ENCODE data around the gene PPP2R3C.
"Not testable (repeated sequence)": the region's sequence is repeated elsewhere in the genome, so short reads cannot be mapped to it uniquely, and the experiment has no call there.

Gene PPP2R3C

DNA sequence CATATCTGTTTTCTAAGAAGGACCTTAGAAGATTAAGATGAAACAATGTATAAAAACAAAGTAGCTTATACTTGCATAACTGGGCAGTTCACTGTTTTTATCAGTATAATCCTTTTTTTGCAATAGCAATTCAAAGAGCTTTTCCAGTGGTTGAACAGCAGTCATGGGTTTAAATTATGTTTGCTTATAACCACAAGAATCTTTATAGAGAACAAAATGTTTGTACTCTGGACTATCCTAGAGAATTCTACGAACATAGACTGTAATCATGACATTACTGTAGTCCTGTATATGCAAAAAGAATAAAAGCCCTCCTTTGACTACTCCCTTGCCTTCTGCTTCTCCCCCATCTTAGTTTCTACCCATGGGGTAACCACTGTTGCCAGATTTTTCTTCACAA lies 70.0 kb downstream of the PPP2R3C start:
- DNase-seq = no peak
- TF ChIP-seq POLR2A (IDR thresholded peaks at IDR 0.05; ENCODE audit: low read length) (no peak), GATA1 (IDR thresholded peaks at IDR 0.05; ENCODE audit: low read depth, low read length) (no peak)

DNA sequence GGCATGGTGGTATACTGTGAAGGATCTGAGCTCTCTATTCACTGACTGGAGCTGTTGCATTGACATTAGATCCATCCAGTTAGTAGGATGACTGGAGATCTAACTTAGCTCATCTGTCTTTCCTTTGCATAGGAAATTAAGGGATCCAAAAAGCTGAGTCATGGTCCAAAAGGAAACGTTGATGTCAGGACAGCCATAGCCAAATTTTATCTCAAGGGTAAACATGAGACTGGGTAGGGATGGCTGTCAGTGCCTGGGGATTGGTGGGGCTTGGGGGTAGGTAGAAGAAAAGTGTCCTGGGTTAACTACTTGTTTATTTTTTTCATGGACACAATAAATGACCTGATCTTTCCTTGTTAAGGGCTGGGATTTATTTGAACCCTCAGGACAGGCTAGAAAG lies 71.1 kb downstream of the PPP2R3C start:
- TF ChIP-seq POLR2A (IDR thresholded peaks at IDR 0.05; ENCODE audit: low read length) (no peak), GATA1 (IDR thresholded peaks at IDR 0.05; ENCODE audit: low read depth, low read length) (no peak)
- peak; percentile 60 to 79 for DNase-seq

DNA sequence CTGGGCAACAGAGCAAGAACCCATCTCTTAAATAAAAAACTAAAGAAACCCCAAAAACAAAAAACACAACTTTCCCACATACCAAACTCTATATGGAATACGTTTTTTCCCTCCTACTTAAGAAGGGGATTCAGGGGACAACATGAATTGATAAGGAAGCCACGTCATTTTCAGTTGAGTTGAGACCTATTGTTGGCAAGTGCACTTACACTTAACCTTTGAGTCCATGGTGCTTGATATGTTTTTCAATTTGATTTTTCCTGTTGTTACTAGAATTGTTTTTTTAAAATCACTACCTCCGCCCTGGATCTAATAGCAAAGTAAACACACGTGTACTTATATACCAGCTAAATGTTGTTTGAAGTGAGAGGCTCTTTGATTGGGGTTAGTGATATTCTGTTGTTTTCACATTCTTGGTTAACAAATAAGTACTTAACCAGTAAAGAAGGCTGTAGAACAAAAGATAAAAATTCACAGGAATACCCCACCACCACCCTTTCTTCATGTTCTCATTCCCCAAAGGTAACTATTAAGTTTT lies 73.7 kb downstream of the PPP2R3C start:
- no peak for TF ChIP-seq POLR2A (IDR thresholded peaks at IDR 0.05; ENCODE audit: low read length)
- TF ChIP-seq GATA1 (IDR thresholded peaks at IDR 0.05; ENCODE audit: low read depth, low read length) = no peak
- peak in 1 of 2 experiments; percentile 33 for DNase-seq

DNA sequence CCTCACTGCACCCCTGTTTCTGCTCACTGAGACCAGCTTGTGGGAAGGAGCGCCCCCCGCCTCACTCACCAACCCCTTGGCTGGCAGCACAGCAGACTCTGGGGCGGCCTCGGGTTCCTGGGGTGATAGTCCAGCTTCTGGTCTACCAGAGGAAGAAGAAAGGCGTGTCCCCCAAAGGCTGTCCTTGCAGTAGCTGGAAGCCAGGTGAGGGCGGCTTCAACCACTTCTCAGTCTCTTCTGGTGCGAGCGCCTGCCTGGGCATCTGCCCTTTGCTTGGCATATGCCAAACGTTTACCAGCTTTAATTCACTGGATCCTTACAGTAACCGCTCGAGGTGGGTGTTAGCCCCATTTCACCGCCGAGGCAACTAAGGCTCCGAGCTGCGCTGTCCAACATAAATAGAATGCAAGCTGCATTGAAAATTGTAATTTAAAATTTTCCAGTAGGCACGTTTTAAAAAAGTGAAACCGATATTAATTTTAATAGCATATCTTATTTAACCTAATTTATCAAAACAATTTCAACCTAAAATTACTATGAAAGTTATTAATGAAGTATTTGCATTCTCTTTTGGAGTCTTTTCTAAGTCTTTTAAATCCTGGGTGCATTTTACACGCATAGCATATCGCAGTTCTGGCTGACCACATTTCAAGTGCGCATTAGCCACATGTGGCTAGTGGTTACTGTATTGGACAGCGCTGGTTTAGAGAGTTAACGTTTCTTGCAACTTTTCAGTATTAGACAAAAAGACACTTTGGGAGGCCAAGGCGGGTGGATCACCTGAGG lies 74.8 kb downstream of the PPP2R3C start:
- peak; percentile 76 to 82 for DNase-seq

DNA sequence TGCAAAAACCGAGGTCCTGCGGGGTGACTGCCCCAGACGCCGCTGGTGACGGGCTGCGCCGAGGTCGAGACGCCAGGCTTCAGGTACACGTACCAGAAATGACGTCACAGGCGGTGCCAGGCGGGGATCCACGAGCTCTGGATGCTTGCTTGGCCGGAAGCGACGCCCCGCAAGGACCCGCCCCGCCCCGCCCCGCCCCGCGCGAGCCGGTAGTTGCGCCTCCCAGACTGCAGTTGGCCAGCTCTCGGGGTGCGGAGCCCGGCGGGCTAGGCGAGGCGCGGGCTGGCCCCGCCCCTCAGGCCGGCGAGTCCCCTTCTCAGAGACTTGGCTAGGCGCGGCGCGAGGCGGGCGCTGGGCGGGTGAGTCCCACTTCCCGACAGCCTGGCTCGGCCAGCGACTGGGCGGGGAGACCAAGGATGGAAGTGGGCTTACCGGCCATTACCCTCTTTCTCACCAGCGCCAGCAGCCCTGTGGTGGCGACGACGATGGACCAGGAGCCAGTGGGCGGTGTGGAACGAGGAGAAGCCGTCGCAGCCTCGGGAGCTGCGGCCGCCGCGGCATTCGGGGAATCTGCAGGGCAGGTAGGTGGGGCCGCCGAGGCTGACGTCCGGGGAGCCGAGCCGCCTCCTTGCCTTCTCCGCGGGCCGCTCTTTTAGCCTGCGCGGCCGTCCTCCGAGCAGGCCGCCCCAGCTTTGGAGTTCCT lies 75.6 kb downstream of the PPP2R3C start, which contains the start of gene FAM177A1:
Gene FAM177A1, plus strand, starts transcription at position 225 of the 703 bp plus-strand sequence. Its CDS starts 192 bp downstream, at position 417.
- peak; percentile 94 for TF ChIP-seq POLR2A (IDR thresholded peaks at IDR 0.05; ENCODE audit: low read length)
- TF ChIP-seq GATA1 (IDR thresholded peaks at IDR 0.05; ENCODE audit: low read depth, low read length) = no peak
- peak; percentile 97 to 98 for DNase-seq

More for the DNA sequence above, 74.8 kb downstream of the PPP2R3C start:
- TF ChIP-seq GATA1 (IDR thresholded peaks at IDR 0.05; ENCODE audit: low read depth, low read length) = no peak
- no peak for TF ChIP-seq POLR2A (IDR thresholded peaks at IDR 0.05; ENCODE audit: low read length)

DNA sequence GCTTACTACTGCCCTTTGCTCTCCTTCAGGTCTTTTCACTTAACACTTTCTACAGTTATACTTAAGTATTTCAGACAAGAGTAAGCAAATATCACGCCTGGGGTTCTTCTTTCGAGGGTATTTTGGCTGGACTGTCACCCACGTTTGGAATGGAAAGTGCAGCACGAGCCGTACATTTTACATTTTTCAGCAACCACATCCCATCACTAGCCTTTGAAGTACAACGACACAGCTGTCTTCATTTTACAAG lies 76.1 kb downstream of the PPP2R3C start:
- no peak for DNase-seq
- TF ChIP-seq POLR2A (IDR thresholded peaks at IDR 0.05; ENCODE audit: low read length) (peak; percentile 79), GATA1 (IDR thresholded peaks at IDR 0.05; ENCODE audit: low read depth, low read length) (no peak)

DNA sequence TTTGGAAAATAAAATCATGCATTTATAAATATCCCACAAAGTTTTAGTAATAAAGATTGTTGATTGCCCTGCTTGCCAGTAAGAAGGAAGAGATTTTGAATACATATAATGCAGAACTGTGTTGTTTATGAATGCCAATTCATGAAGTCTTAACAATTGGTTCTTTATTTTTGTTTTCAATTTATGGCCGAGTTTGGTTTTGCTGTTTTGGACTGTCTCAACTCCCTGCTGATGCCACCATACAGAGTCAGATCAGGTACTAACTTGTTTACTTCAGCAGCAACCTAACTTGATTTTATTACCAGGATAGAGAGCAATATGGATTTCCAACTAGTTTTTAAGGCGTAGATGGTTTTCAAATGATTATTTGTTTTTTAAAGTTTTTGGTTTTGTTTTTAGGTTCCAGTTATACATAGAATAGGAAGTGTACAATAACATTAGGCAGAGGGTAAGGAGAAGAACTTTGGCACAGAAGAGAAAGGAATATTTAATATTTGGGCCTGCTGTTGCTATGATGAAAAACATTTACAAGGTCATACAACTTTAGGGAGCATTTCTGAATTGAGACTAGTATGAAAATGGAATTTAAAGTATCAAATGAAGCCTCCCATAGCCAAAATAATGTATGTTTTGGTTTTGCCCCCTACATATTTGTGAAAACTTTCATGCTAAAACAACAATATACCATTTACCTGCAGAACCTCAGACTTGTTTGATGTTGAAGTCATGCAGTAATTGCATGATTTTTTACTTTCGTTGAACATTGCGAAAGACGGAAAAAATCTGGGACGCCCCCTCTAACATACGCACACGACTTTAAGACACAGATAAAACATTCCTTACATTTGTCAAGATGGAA lies 76.6 kb downstream of the PPP2R3C start:
- DNase-seq = peak; percentile 20 to 60
- TF ChIP-seq POLR2A (IDR thresholded peaks at IDR 0.05; ENCODE audit: low read length) (no peak), GATA1 (IDR thresholded peaks at IDR 0.05; ENCODE audit: low read depth, low read length) (no peak)

- no peak for DNase-seq
Observed at GRCh38 chr14:35043046-35043445, 78.7 kb downstream of the PPP2R3C start.

DNA sequence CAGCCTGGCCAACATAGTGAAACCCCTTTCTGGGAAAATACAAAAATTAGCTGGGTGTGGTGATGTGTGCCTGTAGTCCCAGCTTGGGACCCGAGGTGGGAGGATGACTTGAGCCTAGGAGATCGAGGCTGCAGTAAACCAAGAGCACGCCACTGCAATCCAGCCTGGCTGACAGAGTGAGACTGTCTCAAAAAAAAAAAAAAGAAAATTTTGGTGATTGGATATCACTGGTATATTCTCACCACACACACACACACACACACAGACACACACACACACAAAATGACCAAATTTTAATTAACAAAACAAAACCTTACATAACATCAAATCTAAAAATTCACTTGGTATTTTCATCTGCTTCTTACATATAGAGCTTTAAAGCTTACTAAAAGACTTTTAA lies 79.2 kb downstream of the PPP2R3C start:
- TF ChIP-seq GATA1 (IDR thresholded peaks at IDR 0.05; ENCODE audit: low read depth, low read length) (no peak), POLR2A (IDR thresholded peaks at IDR 0.05; ENCODE audit: low read length) (no peak)
- DNase-seq = no peak

More at GRCh38 chr14:35043046-35043445, 78.7 kb downstream of the PPP2R3C start:
- TF ChIP-seq POLR2A (IDR thresholded peaks at IDR 0.05; ENCODE audit: low read length) = no peak
- TF ChIP-seq GATA1 (IDR thresholded peaks at IDR 0.05; ENCODE audit: low read depth, low read length) = no peak

DNA sequence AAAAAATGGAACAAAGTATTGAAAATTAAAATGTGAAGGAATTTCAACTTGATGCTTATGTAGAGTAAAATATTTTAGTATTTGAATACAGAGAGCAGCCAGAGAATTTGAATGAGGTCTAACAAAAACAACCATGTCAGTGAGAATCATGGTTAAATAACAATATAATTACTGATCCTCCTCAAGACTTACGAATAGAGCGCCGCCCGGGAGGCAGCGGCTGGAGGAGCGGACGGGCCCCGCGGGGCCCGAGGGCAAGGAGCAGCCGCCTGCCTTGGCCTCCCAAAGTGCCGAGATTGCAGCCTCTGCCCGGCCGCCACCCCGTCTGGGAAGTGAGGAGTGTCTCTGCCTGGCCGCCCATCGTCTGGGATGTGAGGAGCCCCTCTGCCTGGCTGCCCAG lies 83.5 kb downstream of the PPP2R3C start:
- DNase-seq = not testable (repeated sequence)

All from erythroblast (primary cell).